GM12878 (cell line): ENCODE data around the gene CHD1.

Source experiments
- ATF2 ChIP-seq: IDR thresholded peaks from 2 replicates; pipeline ENCODE4 v1.6.1; 2012; ENCODE audit warnings: low read length, inconsistent platforms
- CREM ChIP-seq: IDR thresholded peaks from 2 replicates; pipeline ENCODE4 v1.6.1; 2014; ENCODE audit warnings: antibody characterized with exemption, low read depth
- NFXL1 ChIP-seq: fragments of 450-650 bp; IDR thresholded peaks from 2 replicates; pipeline ENCODE4 v1.6.1; 2017; ENCODE audit warnings: antibody characterized with exemption, mild to moderate bottlenecking, borderline replicate concordance
- PKNOX1 ChIP-seq: fragments of 450-650 bp; IDR thresholded peaks from 2 replicates; pipeline ENCODE4 v1.6.1; 2016; ENCODE audit warnings: mild to moderate bottlenecking
- PRDM15 ChIP-seq: fragments of 450-650 bp; formaldehyde crosslinking; IDR thresholded peaks from 2 replicates; pipeline ENCODE4 v1.4.0; 2020; ENCODE audit warnings: mild to moderate bottlenecking, moderate library complexity
- SMARCA5 ChIP-seq: fragments of 450-650 bp; IDR thresholded peaks from 2 replicates; pipeline ENCODE4 v1.6.1; 2017; ENCODE audit warnings: mild to moderate bottlenecking
- TF ChIP-seq, protein P1 (sequence below), 3 experiments: IDR thresholded peaks in 2 of 3; conservative IDR thresholded peaks in 1 of 3; 2 replicates each; pipeline ENCODE4 v1.5.1; 2011; ENCODE audit warnings: low read depth in 3 of 3, low read length in 3 of 3, mild to moderate bottlenecking in 3 of 3, control low read depth in 2 of 3, moderate library complexity in 2 of 3, inconsistent platforms in 1 of 3, mixed read lengths in 1 of 3; ENCODE audit not compliant: control insufficient read depth in 2 of 3, insufficient read depth in 1 of 3; ENCODE audit errors: extremely low read depth in 1 of 3
- TF ChIP-seq, protein P2 (sequence below): IDR thresholded peaks from 2 replicates; pipeline ENCODE4 v1.6.1; 2012; ENCODE audit warnings: low read depth, low read length, improper control_type of control experiment

DNA sequence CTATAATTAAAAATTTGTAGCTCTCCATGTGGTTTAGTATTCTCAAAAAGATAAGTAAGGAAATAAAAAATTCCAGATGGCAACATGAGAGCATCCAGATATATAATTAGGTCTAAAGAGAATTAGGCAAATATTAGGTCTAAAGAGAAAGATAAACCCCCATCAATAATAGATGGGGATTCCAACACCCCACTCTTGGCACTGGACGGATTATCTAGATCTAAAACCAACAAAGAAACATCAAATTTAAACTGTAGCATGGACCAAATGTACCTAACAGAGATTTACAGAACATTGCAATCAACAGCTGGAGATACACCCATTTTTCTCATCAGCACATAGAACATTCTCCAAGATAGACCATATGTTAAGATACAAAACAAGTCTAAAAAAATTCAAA, 123.7 kb downstream of the CHD1 start:
- TF ChIP-seq NFXL1 (no peak), PRDM15 (CRISPR knock-in tag) (no peak), CREM (no peak), PKNOX1 (no peak), ATF2 (no peak), SMARCA5 (no peak)
- TF ChIP-seq, protein P1, sequence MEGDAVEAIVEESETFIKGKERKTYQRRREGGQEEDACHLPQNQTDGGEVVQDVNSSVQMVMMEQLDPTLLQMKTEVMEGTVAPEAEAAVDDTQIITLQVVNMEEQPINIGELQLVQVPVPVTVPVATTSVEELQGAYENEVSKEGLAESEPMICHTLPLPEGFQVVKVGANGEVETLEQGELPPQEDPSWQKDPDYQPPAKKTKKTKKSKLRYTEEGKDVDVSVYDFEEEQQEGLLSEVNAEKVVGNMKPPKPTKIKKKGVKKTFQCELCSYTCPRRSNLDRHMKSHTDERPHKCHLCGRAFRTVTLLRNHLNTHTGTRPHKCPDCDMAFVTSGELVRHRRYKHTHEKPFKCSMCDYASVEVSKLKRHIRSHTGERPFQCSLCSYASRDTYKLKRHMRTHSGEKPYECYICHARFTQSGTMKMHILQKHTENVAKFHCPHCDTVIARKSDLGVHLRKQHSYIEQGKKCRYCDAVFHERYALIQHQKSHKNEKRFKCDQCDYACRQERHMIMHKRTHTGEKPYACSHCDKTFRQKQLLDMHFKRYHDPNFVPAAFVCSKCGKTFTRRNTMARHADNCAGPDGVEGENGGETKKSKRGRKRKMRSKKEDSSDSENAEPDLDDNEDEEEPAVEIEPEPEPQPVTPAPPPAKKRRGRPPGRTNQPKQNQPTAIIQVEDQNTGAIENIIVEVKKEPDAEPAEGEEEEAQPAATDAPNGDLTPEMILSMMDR (IDR thresholded peaks at IDR 0.05 in 2 of 3, conservative IDR thresholded peaks at IDR 0.05 in 1 of 3; ENCODE audit: control insufficient read depth in 2 of 3, extremely low read depth in 1 of 3, insufficient read depth in 1 of 3, low read depth in 3 of 3, low read length in 3 of 3), result no peak
- TF ChIP-seq, protein P2, sequence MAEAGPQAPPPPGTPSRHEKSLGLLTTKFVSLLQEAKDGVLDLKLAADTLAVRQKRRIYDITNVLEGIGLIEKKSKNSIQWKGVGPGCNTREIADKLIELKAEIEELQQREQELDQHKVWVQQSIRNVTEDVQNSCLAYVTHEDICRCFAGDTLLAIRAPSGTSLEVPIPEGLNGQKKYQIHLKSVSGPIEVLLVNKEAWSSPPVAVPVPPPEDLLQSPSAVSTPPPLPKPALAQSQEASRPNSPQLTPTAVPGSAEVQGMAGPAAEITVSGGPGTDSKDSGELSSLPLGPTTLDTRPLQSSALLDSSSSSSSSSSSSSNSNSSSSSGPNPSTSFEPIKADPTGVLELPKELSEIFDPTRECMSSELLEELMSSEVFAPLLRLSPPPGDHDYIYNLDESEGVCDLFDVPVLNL, result no peak
